Duodenal mucosa (tissue), 2 donors: Measurements from ENCODE around the gene KIF6.
"Not testable (repeated sequence)": the region's sequence is repeated elsewhere in the genome, so short reads cannot be mapped to it uniquely, and the experiment has no call there.

Source experiments
- H3K27ac ChIP-seq: one replicate; pipeline ENCODE4 v1.7.0; 2013; ENCODE audit warnings: low read depth, low read length
- H3K27me3 ChIP-seq, 2 donors: one replicate each; pipeline ENCODE4 v1.7.0; 2013; ENCODE audit warnings: low read length in 2 of 2, control low read depth in 1 of 2; ENCODE audit not compliant: insufficient read depth in 2 of 2, control insufficient read depth in 1 of 2
- H3K36me3 ChIP-seq, 2 donors: one replicate each; pipeline ENCODE4 v1.7.0; 2013; ENCODE audit warnings: low read length in 2 of 2, control low read depth in 1 of 2; ENCODE audit not compliant: insufficient read depth in 2 of 2, control insufficient read depth in 1 of 2
- H3K4me1 ChIP-seq, 2 donors: one replicate each; pipeline ENCODE4 v1.7.0; 2013; ENCODE audit warnings: low read length in 2 of 2, control low read depth in 1 of 2; ENCODE audit not compliant: insufficient read depth in 2 of 2, control insufficient read depth in 1 of 2
- H3K4me3 ChIP-seq, 2 donors: one replicate each; pipeline ENCODE4 v1.7.0; 2013; ENCODE audit warnings: low read length in 2 of 2, low read depth in 1 of 2
- H3K9ac ChIP-seq, 2 donors: one replicate each; pipeline ENCODE4 v1.7.0; 2013; ENCODE audit warnings: low read length in 2 of 2, low read depth in 1 of 2
- H3K9me3 ChIP-seq, 2 donors: one replicate each; pipeline ENCODE4 v1.7.0; 2013; ENCODE audit warnings: low read length in 2 of 2, control low read depth in 1 of 2; ENCODE audit not compliant: control insufficient read depth in 1 of 2

KIF6 gene

DNA sequence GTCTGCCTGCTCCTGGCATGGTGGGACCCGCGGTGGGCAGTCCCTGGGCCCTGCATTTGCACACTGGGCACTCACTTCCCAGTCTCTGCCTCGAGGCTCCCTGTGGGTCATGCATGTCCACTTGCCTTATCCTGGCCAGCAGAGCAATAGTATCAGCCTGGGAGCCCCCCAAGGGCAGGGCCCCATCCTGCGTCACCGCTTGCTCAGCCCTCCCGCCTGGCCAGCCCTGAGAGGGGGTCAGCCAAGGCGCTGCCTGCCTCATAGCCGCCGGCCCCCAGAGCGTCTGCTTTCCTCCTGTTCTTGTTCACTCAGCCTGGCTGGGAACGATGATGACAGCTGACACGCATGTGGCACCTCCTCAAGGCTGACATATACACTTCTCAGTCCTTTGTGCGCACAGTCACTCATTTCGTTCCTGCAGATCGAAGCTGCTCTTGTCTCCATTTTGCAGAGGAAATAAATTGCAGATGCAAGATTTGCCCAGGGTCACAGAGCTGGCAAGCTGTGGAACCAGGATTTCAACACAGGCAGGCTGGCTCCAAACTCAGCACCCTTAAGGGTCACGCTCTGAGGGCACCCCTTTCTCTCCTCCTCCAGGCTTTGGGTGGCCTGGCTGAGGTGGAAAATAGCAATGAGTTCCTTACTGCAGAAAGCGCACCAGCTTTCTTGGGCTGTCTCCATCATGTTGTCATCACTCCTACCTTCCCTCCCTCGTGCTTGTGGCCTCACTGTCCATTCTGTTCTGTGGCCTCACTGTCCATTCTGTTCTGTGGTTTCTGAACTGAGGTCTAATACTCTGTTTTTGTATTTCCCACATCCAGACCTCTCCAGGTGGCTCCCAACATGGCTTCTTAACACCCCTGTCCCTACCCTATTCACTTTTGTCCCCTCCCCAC lies 428.2 kb downstream of the KIF6 start:
- Histone ChIP-seq H3K4me1 (peaks cover 0 to 16% of the 10 kb centered on the region in 2 donors), H3K9ac (no peak overlapping the region), H3K27ac (no peak overlapping the region), H3K9me3 (no peaks in the 10 kb centered on the region), H3K27me3 (peaks cover 0 to 13% of the 10 kb centered on the region in 2 donors), H3K4me3 (no peak overlapping the region), H3K36me3 (no peaks in the 10 kb centered on the region)

GRCh38 chr6:39295611-39296011 lies 429.6 kb downstream of the KIF6 start:
- H3K27ac ChIP-seq, result no peak overlapping the region
- H3K9ac ChIP-seq, result no peak overlapping the region
- H3K4me1 ChIP-seq, result peaks cover 0 to 16% of the 10 kb centered on the region in 2 donors
- H3K36me3 ChIP-seq, result no peaks in the 10 kb centered on the region
- peaks cover 0 to 13% of the 10 kb centered on the region in 2 donors for H3K27me3 ChIP-seq
- H3K4me3 ChIP-seq, result no peak overlapping the region
- H3K9me3 ChIP-seq, result no peaks in the 10 kb centered on the region

DNA sequence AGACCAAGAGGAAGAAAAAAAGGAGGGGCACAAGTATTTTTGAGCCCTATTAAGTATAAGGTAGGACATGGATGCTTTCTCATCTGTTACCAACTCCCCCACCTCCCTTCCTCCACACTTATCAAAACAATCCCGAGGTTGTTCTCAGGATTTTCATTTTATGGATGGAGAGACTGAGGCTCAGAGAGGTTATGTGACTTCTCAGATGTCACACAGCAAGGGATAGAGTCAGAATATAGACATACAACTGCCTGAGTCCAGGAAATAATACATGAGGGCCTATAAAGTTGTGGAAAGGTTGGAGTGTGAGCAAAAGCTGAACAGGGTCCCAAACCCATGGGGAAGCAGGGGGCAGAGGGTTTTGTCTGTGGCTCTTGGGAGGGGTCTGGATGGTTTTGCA lies 430.3 kb downstream of the KIF6 start:
- Histone ChIP-seq H3K27ac (no peak overlapping the region), H3K27me3 (peaks cover 0 to 13% of the 10 kb centered on the region in 2 donors), H3K36me3 (no peaks in the 10 kb centered on the region)

DNA sequence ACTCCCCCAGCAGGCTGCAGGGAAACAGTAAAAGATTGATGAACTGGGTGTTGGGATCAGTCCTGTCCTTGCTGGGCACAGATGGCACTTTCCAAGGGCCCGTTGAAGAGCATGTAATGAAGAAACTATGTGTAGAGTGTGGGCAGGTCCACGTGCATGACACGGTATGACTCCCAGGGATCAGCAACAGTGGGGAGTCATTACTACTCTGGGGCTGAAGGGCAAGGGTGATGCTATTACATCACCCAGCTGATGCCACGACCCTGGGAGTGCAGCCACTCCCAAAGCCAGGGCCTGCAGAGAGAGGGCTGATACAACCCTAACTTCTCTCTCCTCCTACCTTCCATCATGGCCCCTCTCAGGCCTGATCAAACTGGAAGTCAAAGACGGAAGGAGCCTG lies 431.1 kb downstream of the KIF6 start:
- H3K4me1 ChIP-seq, result peaks cover 0 to 16% of the 10 kb centered on the region in 2 donors
- no peak overlapping the region for H3K9ac ChIP-seq
- H3K36me3 ChIP-seq, result no peaks in the 10 kb centered on the region
- H3K27me3 ChIP-seq, result peaks cover 0 to 9% of the 10 kb centered on the region in 2 donors
- H3K4me3 ChIP-seq, result no peak overlapping the region
- H3K27ac ChIP-seq, result no peak overlapping the region
- H3K9me3 ChIP-seq, result no peaks in the 10 kb centered on the region

More for the DNA sequence above, 430.3 kb downstream of the KIF6 start:
- H3K4me1 ChIP-seq, result peaks cover 0 to 16% of the 10 kb centered on the region in 2 donors
- H3K9me3 ChIP-seq, result no peaks in the 10 kb centered on the region
- no peak overlapping the region for H3K9ac ChIP-seq
- no peak overlapping the region for H3K4me3 ChIP-seq

- no peaks in the 10 kb centered on the region for H3K36me3 ChIP-seq
- H3K4me1 ChIP-seq, result peaks cover 0 to 7% of the 10 kb centered on the region in 2 donors
- peaks cover 0 to 7% of the 10 kb centered on the region in 2 donors for H3K27me3 ChIP-seq
- H3K9me3 ChIP-seq, result no peaks in the 10 kb centered on the region
- H3K9ac ChIP-seq, result no peak overlapping the region
- H3K27ac ChIP-seq, result no peak overlapping the region
- H3K4me3 ChIP-seq, result no peak overlapping the region
Measured at GRCh38 chr6:39292637-39293036, 432.6 kb downstream of the KIF6 start.

DNA sequence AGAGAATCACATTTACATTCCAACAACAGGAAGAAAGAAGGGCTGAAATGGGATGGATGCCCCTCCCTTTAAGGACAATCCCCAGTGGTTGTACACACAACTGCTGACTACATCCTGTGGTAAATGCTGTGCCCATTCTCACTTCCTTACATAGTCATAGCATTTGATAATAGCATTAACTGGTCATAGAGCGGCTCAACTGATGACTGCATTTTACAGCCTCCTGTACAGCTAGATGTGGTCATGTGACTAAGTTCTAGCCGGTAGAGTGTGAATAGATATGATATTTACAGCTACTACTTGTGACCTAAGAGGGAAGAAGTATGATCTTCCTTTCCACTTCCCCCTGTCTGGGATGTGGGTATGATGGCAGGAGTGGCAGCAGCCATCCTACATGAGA lies 435.7 kb downstream of the KIF6 start:
- peaks cover 0 to 7% of the 10 kb centered on the region in 2 donors for H3K27me3 ChIP-seq
- no peak overlapping the region for H3K27ac ChIP-seq
- H3K9ac ChIP-seq, result no peak overlapping the region
- no peaks in the 10 kb centered on the region for H3K36me3 ChIP-seq
- H3K4me3 ChIP-seq, result no peak overlapping the region
- H3K4me1 ChIP-seq, result no peaks in the 10 kb centered on the region
- H3K9me3 ChIP-seq, result no peaks in the 10 kb centered on the region

- Histone ChIP-seq H3K27ac (no peak overlapping the region), H3K4me3 (no peak overlapping the region), H3K36me3 (no peaks in the 10 kb centered on the region), H3K4me1 (peaks cover 0 to under 1% of the 10 kb centered on the region in 2 donors), H3K27me3 (peaks cover 0 to 5% of the 10 kb centered on the region in 2 donors), H3K9ac (no peak overlapping the region), H3K9me3 (no peaks in the 10 kb centered on the region)
Measured at GRCh38 chr6:39287601-39288000, 437.6 kb downstream of the KIF6 start.

DNA sequence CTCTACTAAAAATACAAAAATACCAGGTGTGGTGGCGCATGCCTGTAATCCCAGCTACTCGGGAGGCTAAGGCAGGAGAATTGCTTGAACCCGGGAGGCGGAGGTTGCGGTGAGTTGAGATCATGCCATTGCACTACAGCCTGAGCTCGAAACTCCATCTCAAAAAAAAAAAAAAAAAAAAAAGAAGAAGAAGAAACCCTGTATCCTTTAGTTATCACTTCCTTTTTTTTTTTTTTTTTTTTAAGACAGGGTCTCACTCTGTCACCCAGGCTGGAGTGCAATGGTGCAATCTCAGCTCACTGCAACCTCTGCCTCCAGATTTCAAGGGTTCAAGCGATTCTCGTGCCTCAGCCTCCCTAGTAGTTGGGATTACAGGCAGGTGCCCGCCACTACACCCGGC lies 438.6 kb downstream of the KIF6 start:
- not testable (repeated sequence) for H3K9ac ChIP-seq, H3K9me3 ChIP-seq, H3K27ac ChIP-seq, H3K4me3 ChIP-seq, H3K36me3 ChIP-seq, H3K27me3 ChIP-seq
- H3K4me1 ChIP-seq, result peaks cover 8 to 10% of the 10 kb centered on the region in 2 donors

DNA sequence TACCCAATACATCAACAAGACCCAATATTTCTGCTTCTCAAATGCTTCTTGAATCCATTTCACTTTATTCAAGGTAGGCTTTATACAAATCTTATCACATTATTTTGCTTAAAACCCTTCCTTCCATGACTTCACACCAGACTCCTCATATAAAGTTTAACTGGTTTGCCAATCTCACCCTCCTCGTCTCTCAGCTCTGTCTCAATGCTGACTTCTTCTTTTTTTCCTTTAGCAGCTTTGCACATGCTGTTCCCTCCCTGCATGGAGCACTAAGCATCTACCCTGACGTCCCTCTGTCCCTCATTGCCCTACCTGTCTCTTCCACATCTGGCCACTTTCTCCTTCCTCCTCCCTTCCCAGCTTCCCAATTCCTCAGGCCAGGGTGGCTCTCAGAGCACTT lies 442.4 kb downstream of the KIF6 start:
- no peak overlapping the region for H3K9ac ChIP-seq
- no peak overlapping the region for H3K4me3 ChIP-seq
- H3K36me3 ChIP-seq, result no peaks in the 10 kb centered on the region
- peaks cover 33 to 34% of the 10 kb centered on the region in 2 donors for H3K4me1 ChIP-seq
- H3K27me3 ChIP-seq, result no peaks in the 10 kb centered on the region
- H3K9me3 ChIP-seq, result no peaks in the 10 kb centered on the region
- no peak overlapping the region for H3K27ac ChIP-seq

DNA sequence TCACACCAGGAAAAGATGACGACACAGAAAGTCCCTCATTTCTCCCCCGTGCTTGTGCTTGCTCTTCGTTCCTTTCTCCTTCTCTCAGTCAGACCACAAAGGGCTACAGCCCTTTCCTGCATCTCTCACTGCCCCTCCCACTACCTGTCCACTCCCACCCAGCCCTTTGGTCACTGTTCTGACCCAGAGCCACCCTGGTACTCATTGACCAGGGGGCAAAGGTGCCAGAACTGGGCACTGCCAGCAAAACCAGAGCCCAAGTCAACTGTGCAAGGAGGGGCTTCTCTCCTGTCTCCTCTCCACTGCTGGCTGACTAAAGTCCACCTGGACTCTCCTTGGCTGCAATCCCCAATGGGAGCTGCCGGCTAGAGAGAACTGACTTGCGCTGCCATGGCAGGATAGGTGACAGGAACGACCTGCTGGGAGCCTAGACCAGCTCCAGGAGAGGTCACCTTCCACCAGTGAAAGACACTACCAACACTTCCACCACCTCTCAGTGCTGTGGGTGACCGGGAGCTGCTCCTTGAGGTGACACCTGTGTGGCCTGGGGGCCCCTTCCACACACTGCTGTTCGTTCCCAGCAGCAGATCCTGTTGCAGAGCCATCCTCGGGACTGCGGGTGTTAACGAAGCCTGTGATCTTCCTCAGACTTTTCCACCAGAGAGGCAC lies 443.8 kb downstream of the KIF6 start:
- Histone ChIP-seq H3K9me3 (no peaks in the 10 kb centered on the region), H3K27me3 (no peaks in the 10 kb centered on the region), H3K27ac (peak overlapping the region; percentile 68), H3K4me3 (peak overlapping the region; percentile 10 to 13), H3K36me3 (no peaks in the 10 kb centered on the region), H3K9ac (peak overlapping the region; percentile 34 to 35), H3K4me1 (peaks cover 33 to 34% of the 10 kb centered on the region in 2 donors)
